GM19328 (cell line): ENCODE data around the gene ATP6V1G1.
A peak's percentile ranks its signal among the peaks of the same experiment; 100 is the strongest.

ENCODE experiments used
- ATAC-seq: cut with Tn5 transposase; IDR thresholded peaks from one replicate; pipeline ENCODE4 v1.9.1; 2021; ENCODE audit warnings: mild to moderate bottlenecking, moderate library complexity; ENCODE audit not compliant: unreplicated experiment

ATP6V1G1 gene

DNA sequence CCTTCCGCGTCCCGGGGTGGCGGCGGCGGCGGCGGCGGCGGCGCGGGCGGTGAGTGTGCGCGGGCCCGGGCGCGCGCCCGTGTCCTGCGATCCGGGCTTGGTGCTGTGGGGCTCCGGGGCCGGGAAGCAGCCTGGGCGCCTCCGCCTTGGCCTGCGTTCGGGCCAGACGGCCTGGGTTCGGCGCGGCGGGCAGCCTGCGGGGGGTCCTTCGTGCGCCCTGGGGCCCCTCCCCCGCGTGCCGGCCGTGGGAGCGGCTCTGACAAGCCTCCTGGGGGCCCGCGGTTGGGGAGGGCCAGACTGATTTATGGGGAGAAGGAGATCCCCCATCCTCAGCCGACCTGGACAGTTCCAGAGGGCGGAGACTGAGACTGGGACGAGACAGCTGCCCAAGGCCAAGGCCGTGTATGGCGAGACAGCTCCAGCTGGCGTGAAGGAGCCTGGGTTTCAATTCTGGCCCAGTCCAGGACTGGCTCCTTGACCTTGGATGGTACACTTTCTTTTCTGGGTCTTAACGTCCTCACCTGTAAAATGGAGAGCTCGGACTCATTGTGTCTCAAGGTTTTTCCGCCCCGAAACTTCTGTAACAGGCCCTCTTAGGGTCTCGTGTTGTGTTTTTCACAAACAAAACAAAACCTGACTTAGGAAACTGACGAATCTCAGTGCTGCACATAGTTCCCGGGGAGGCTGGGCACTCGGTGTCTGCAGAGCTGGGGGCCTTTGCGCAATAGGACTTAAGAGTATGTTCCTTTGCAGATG is 24.1 kb downstream of the ATP6V1G1 start:
- peak; percentile 34 for ATAC-seq

DNA sequence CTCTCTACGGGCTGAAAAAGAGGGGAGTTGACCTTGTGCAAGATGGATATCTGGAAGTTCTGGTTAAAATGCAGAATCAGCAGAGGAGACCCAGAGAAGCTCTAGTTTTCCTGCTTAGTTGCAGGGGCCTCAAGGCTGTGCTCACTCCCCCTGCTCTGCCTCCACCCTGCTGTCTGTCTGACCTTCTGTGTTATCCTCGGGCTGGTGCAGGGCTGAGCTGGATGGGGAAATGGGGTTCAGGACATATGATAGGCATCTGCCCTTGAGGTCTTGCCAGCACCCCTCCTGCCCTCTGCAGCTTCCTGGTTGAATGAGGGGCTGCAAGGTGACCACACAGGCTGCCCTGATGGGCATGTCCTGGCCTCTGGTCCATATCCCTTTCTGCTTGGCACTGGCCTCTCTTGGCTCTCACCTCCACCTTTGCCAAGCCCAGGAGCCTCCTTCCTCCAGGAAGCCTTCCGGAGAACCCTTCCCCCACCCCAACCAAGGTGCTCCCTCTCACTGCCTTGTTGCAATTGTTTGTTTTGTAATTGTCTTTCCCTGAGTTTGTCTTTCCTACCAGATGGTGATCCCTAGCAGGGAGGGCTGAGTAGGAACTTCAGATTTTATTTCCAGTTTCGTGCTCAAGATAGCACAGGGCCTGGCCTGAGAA is 24.8 kb downstream of the ATP6V1G1 start:
- ATAC-seq = no peak

DNA sequence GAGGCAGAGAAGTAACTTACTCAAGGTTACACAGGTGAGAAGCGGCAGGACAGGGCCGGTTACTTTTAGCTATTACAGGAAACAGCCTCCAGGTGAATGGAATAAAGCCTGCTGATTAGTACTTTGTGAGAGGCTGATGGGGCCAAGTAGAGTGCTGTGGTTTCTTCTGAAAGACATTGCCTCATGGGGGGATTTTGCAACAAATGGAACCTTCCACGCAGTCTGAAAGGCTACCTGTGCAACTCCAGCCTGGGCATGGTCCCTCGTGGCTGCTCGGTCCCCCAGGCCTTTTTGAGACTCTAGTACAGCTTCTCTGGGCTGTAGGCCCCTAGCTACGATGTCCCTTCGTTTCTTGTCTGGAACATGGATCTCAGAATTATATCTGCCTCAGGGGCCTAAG is 25.5 kb downstream of the ATP6V1G1 start:
- ATAC-seq = no peak

DNA sequence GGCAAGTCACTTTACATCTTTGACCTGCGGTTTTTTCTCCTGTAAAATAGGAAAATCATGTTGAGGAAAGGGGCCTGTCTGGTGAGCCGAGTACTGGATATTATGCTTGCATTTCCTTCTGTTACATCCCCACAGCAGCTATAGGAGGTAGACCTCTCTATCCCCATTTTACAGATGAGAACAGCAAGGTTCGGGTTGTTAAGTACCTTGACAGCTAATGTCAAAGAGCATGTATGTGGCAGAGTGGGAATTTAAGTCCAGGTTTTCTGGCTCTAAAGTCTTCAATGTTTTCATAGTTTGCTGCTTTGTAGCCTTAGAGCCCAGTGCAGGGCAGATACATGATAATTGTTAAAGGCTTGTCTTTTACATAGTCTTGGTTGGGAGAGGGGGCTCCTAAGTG is 26.4 kb downstream of the ATP6V1G1 start:
- no peak for ATAC-seq

DNA sequence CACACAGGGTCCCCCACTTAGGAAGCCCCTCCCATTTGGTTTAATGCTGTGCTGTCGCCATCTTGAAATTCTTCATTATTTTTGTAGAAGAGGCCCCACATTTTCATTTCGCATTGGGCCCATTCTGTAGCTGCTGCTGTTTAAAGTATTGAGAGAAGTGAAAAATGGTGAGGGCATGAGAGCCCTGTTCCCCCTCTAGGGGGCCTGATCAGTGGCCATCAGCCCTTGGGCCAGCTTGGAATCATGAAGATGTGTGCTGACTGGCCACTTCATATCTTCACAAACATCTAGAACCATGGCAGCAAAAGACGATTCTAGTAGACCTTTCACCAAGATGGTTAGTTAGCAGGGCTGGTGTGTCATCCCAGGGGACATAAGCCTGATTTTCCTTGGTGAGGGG is 26.8 kb downstream of the ATP6V1G1 start:
- ATAC-seq = no peak

DNA sequence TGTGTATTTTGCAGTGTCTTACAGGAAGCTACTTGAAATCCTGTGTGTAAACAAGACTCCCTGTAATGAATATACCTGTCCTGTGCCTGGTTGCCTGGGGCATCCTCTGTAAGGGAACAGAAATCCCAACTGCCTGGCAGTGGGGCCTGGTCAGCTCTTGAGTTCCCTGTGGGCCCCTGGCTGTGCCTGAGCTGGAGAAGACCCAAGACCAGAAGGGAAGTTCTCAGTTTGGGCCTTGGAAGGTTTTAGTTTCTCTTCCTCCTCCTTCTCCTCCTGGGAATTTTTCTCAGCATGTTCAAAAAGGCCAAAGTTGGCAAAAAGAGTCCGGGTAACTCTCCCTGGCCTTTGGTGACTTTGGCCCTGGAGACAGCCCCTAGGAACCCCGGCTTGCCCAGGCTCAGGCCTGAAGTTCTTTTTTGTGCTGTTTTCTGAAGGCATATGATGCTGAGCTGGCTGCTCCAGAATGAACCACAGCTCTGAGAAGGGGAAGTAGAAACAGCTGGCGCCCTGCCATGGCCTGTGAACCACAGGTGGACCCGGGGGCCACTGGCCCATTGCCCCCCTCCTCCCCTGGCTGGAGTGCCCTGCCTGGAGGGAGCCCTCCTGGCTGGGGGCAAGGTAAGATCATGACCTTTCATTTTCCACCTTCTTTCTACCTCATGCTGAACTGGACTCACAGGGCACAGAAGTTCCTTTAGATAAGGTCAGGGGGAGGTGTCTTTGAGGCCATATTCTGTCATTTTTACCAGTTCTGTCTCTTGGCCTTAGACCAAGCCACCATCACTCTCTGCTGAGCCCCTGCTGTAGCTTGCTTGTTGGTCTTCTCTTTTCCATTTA is 29.3 kb downstream of the ATP6V1G1 start:
- ATAC-seq = peak; percentile 70

DNA sequence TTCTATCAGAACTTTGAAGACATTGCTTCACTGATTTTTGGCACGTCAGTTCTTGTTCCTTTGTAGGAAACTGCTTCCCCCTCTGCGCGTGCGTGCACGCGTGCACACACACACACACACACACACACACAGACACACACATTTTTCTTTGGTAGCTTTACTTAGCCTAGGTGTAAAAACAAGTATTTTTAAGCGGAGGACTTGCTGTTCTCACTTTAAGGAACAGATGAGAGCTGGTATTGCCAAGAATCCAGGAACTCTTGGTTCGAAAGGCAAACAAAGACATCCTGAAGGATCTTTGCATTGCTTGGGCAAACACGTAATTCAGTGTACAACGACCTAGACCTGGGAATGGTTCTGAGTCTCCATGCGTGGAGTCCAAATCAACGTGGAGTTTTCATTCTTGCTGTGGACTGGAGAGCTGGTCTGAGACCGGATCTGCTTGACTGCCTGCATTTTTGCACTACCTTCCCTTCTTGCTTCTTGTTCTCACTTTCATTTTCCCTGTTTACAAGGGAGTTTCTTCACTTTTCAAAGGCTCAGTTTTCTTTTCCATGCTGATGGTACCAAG is 31.7 kb downstream of the ATP6V1G1 start:
- no peak for ATAC-seq

DNA sequence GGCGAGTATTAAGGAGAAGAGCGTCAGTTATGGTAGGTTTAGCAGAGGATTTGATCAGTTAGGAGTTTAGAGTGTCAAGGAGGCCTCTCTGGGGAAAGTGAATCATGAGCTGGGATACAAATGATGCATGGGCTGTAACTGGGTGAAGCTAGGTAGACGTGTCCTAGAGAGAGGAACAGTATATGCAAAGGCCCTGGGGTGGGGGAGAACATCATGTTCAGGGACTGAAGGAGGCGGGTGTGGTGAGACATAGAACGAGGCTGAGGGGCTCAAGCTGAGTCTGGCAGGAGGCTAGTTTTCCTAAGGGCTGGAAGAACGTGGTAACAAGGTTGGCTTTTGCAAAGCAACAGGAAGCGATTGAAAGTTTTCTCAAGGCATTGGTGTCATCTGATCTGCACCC is 34.0 kb downstream of the ATP6V1G1 start:
- ATAC-seq = no peak

DNA sequence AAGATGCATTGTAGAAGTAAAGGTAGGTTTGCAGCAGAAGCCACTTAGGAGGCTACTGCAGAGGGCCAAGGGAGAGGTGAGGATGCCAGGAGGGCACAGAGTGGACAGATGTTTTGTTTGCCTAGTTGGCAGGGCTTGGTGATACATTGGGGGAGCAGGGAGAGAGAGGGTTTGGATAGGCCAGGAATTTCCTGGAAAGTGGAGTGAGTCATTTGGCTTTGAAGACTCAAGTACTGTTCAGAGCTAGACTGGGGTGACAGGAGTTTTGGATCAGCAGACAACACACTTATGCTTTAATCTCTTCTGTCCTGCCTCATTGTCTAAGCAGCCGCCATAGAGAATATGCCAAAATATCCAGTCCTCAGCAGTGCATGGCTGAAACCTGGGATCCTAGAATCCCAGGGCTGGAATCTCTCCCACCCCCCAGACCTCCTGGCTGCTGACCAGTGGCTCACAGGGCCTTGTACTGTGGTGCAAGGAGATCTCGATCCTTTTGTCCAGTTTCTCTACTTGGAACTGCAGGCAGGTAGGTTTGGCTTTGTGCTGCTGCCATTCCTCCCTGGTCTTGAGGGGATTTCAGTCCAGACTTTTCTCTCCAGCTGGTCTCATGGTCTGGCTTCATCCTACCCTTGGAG is 34.5 kb downstream of the ATP6V1G1 start:
- ATAC-seq = no peak

DNA sequence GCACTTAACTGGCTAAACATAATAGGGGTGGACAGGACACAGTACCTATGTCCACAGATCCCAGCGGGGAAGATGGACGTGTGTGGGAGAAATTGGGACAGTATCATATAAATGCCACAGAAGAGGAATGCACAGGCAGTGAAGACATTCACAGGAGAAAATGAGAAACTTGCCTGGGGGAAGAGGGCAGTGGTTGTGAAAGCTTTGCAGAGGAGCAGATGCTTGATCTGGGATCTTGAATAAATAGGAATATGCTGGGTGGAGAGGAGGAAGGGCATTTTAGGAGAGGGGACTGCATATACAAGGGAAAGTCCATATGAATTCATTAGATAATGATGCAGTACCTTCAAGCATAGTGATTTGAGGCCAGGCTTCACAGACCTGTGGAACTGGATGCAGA is 37.1 kb downstream of the ATP6V1G1 start:
- no peak for ATAC-seq

DNA sequence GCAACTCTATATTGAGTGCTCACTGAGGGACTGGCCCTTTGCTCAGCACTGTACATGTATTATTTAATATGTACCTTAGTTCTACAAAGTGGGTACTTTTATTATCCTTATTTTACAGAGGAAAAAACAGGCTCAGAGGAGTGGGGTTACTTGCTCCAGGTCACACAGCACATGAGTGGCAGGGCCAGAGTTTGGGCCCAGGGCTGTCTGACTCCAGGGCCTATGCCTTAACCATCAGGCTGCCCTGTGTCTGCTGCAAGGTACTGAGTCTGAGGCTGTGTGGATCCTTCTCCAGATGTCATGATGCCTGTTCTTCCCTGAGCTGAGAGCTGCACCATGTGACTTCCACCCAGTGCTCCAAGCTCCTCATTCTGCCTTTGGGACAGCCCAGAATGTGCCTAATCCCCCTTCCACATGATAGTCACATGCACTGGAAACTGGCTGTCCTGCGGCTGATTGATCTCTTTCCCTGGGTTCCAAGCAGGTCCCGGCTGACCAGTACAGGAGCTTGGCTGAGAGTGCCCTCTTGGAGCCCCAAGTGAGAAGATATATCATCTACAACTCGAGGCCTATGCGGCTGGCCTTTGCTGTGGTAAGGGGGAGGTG is 38.9 kb downstream of the ATP6V1G1 start:
- ATAC-seq = no peak

DNA sequence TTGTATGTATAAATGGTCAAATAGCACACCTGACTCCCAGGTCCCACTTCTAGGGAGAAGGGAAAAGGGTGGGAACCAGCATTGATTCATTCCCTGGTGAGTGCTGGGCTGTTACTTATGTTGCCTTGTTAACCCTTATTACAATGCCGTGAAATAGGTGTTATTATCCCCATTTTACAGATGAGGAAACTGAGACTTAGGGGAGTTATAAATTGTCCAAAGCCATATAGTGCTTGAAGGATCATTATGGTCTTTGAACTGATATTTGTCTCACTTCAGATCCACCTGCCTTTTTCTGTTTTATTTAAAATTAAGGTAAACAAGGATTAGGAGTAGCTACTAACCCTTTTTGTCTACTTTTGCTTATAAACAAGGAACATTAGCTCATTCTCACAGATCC is 40.0 kb downstream of the ATP6V1G1 start:
- ATAC-seq = no peak

DNA sequence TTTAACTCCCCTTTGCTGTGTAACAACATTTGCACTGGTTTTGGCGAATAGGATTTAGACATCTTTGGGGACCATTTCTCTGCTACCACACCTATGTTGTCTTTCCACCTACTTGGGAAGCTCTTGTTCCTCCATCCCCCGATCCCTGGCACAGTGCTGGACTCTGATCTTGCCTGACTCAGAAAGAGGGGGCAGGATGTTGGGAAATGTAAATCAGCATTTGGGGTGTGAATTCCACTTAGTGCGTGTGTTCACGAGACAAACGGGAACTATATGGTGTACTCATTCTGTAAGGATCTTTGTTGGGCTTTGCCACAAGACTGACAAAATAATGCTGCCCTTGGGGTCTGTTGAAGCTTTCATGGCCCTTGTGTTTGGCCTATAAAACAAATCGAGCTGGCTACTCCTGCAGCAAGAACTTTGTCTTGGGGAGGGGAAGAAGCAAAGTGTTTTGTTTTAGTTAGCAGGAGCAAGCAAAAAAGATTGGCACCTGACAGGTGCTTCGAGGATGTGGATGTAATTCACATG is 42.1 kb downstream of the ATP6V1G1 start:
- no peak for ATAC-seq

DNA sequence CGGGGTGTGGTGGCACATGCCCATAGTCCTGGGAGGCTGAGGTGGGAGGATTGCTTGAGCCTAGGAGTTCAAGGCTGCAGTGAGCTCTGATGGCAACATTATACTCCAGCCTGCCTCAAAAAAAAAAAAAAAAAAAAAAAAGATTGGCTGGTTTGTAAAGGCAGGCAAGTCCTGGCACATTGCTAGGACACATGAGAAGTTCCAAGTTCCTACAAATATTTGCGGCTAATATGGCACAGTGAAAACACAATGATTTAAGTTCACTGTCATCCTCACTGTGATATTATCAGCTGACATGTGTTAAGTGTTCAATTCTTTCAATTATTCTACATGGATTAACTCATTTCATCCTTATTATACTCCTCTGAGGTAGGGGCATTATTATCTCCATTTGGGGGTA is 43.6 kb downstream of the ATP6V1G1 start:
- no peak for ATAC-seq

DNA sequence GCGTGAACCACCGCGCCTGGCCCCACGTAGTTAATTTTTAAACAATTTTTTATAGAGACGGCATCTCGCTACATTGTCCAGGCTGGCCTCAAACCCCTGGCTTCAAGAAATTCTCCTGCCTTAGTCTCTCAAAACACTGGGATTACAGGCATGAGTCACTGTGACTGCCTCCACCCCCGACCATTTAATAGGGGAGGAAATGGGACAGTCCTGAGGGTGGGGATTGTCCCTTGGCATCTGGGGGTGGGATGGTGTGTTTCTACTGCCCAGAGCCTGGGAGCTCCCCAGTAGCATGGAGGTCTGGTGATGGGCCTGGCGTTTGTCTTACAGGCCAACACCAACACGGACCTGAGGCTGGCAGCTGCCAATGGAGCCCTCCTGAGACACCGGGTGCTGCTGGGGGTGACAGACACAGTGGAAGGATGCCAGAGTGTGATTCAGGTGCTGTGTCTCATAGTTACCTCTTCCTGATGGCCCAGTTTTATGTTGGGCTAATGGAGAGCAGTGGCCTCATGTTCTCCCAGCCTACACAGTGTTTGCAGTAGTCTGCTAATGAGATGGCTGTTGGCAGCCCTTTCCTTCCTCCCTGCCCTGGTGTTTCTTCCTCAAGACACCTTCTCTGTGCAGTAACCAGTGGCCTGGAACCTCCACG is 46.0 kb downstream of the ATP6V1G1 start:
- ATAC-seq = no peak

DNA sequence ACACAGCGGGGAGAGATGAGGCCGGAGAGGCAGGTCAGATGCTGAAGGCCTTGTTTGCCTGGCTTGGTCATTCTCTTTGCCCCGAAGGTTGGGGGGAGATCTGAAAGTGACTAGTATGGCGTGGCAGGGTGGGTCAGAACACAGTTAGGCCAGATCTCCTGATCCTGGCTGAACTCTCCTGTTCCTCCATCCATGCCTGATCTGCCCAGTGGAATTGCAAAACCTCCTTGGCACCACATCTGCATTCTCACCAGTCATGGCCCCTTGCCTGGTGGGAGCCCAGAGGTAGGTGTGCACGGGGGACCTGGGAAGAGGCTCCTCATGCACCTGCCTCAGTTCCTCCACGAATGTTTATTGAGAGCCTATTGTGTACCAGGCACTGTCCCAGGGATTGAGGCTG is 46.8 kb downstream of the ATP6V1G1 start:
- no peak for ATAC-seq

DNA sequence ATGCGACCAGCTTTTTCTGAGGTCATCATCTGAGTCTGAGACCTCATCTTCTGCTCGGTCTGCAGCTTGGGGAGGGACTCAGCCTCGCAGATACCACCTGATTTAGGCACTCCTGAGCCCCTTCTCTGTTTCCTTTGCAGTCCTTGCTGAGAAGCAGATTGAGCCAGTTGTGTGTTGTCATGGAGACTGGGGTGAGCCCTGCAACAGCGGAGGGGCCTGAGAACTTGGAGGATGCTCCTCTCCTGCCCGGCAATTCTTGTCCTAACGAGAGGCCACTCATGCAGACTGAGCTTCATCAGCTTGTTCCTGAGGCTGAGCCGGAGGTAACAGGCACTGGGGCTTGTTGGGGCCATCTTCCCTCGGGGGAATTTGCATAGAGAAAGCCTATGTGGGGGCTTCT is 50.8 kb downstream of the ATP6V1G1 start:
- ATAC-seq = no peak

DNA sequence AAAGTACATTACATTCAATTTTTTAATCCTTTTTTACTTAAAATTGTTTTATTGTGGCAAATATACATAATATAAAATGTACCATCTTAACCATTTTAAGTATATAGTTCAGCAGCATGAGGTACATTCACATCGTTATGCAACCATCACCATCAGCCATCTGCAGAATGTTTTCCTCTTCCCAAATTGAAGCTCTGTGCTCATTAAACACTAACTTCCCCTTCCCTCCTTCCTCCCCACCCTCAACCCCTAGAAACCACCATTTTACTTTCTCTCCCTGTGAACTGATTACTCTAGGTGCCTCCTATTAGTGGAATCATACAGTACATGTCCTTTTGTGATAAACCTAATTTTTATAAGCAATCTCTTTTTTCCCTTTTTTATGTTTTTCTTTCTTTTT is 54.4 kb downstream of the ATP6V1G1 start:
- no peak for ATAC-seq

DNA sequence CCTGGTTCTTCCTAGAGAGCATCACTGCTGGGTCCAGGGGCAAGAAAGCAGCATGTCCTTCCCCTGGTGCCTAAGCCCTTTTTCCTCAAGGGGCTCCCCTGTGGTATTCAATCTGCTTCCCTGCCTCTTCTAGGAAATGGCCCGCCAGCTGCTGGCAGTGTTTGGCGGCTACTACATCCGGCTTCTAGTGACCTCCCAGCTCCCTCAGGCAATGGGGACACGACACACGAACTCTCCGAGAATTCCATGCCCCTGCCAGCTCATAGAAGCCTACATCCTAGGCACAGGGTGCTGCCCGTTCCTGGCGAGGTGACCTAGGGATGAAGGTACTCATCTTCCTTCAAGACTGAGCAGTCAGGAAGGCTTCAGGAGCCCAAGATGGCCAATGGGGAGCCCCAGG is 55.4 kb downstream of the ATP6V1G1 start:
- ATAC-seq = no peak

DNA sequence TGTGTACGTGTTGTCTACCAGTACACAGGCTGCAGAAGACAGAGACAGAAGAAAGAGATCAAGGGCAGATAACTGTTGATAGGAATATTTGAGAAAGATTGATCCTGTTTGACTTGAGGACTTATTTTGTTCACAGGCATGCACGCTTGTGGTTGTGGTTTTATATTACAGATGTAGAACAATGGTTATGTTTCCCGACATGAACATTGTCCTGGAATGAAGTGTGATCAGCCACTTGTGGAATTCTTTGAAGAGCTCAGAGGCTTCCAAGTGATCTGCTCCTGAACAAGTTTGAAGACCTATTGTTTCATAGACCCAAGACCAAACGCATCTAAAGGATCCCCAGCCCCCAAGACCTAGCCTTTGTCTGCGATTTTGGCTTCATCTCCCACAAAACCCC is 56.3 kb downstream of the ATP6V1G1 start:
- ATAC-seq = no peak
